A673 (cell line): ENCODE results near the gene CHRND.

Source experiments
- EZH2 ChIP-seq: fragments of 200-600 bp; sonication (generic); IDR thresholded peaks from 2 replicates; pipeline ENCODE4 v1.6.1; 2017; ENCODE audit warnings: borderline replicate concordance, low read depth, mild to moderate bottlenecking, mixed read lengths, antibody characterized with exemption, low read length; ENCODE audit not compliant: poor library complexity, severe bottlenecking
- TF ChIP-seq, protein P1 (sequence below): fragments of 300-800, 200-600 bp; sonication (generic); conservative IDR thresholded peaks from 2 replicates; pipeline ENCODE4 v1.5.1; 2017; ENCODE audit warnings: low read depth, mild to moderate bottlenecking, antibody characterized with exemption, low read length, moderate library complexity, mixed read lengths

DNA sequence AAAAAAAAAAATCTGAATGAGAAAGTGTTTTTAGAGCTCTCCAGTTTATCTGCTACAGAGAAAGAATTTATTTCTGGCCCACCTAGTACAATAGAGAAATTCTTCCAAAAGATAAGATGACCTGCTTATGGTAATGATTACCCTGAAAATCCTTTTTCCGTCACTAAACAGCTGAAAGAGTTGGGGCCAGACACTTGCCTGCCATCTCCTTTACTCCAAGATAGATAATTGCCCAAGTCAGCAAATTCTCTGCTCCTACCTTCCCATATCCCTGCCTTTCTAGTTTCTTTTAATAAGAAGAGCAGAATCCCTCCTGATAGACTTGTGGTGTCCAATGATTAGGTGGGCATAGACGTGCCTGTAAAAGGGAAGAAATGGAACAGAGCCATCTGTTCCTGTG, 52.7 kb downstream of the CHRND start:
- TF ChIP-seq, protein P1, sequence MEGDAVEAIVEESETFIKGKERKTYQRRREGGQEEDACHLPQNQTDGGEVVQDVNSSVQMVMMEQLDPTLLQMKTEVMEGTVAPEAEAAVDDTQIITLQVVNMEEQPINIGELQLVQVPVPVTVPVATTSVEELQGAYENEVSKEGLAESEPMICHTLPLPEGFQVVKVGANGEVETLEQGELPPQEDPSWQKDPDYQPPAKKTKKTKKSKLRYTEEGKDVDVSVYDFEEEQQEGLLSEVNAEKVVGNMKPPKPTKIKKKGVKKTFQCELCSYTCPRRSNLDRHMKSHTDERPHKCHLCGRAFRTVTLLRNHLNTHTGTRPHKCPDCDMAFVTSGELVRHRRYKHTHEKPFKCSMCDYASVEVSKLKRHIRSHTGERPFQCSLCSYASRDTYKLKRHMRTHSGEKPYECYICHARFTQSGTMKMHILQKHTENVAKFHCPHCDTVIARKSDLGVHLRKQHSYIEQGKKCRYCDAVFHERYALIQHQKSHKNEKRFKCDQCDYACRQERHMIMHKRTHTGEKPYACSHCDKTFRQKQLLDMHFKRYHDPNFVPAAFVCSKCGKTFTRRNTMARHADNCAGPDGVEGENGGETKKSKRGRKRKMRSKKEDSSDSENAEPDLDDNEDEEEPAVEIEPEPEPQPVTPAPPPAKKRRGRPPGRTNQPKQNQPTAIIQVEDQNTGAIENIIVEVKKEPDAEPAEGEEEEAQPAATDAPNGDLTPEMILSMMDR = no peak
- TF ChIP-seq EZH2 = no peak
